ENCODE measurements around the gene ZNF462. TPM values are rescaled to one million over a fixed set of nuclear protein-coding genes. Genes with fewer than 3 reads are reported as not detected.
A peak's percentile ranks its signal among the peaks of the same experiment; 100 is the strongest.

Gene ZNF462
- total RNA-seq, 2 donors from 2014 or later, result 41.4 to 54.4 TPM

DNA sequence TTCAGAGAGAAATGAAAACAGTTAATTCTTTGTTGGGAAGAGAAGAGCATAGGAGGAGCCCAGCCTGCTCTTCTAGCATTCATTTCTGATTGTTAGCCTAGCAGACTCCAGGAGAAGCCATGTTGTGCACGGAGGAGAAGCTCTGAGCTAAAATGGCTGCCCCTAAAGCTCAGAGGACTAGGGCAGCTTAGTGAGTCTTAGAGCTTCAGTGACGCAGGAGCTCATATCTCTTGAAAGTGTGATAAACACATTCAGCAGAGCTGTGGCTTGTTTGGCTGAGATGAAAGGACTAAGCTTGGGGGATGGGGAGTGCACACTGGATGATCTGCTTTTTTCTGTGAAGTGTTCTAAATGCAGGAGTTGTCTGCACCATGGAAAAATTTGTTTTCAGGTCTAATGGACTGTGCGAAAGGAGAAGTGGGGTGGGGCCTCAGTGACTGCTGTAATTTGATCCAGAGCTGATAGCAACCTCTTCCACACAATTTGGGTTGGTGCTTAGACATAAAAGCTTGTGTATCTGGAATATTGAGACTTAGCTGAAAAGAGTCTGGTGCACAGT, 58.5 kb downstream of the ZNF462 start:
- H3K4me3 ChIP-seq, result no peak overlapping the region
- peaks cover 0 to 9% of the 10 kb centered on the region in 2 donors for H3K36me3 ChIP-seq
- no peaks in the 10 kb centered on the region for H3K9me3 ChIP-seq
- WGBS, result 45% methylated on average over 3 of the region's 3 CpGs
- intact Hi-C loops (cut with DNase I), result loop anchor here (5.0 kb wide), 1 partner anchor 59 kb away; the partner anchor contains the start of gene ZNF462
- no peak for TF ChIP-seq POLR2A (IDR thresholded peaks at IDR 0.05)
- H3K27me3 ChIP-seq (replicated peaks; ENCODE audit: insufficient read depth), result no peaks in the 10 kb centered on the region
- H3K4me1 ChIP-seq (replicated peaks), result no peaks in the 10 kb centered on the region
- peak overlapping the region in 1 of 2 donors; percentile 42 for H3K27ac ChIP-seq
- DNase-seq (ENCODE audit: low spot score), result no peak

DNA sequence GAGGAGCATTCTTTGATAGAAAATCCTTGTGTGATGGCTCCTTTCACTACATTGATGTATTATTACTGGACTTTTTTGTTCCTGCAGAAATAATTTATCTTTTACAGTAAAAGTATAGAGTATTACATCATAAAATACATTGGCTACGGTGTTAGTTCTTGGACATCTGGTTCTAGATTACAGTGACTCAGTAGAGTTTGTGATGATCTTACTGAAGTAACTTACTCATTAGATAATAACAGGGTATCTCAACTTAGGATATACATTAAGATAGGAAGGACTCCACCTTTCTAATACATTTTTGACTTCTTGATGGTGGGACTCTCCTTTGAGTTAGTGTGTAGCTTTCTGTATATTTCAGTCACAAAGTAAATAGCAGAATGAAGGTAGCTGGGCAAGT, 59.1 kb downstream of the ZNF462 start:
- intact Hi-C loops (cut with DNase I), result loop anchor here (5.0 kb wide), 1 partner anchor 60 kb away; the partner anchor contains the start of gene ZNF462
- no peak for TF ChIP-seq POLR2A (IDR thresholded peaks at IDR 0.05)
- no peaks in the 10 kb centered on the region for H3K27me3 ChIP-seq (replicated peaks; ENCODE audit: insufficient read depth)
- H3K4me3 ChIP-seq, result no peak overlapping the region
- peak overlapping the region in 1 of 2 donors; percentile 14 for H3K27ac ChIP-seq
- no peaks in the 10 kb centered on the region for H3K4me1 ChIP-seq (replicated peaks)
- WGBS, result 76% methylated on average over 1 of the region's 1 CpG
- H3K9me3 ChIP-seq, result no peaks in the 10 kb centered on the region
- no peak for DNase-seq (ENCODE audit: low spot score)
- H3K36me3 ChIP-seq, result peaks cover 0 to 9% of the 10 kb centered on the region in 2 donors

- H3K27me3 ChIP-seq (replicated peaks; ENCODE audit: insufficient read depth), result no peaks in the 10 kb centered on the region
- H3K36me3 ChIP-seq, result peaks cover 5 to 9% of the 10 kb centered on the region in 2 donors
- no peak overlapping the region for H3K27ac ChIP-seq
- H3K4me1 ChIP-seq (replicated peaks), result no peaks in the 10 kb centered on the region
- intact Hi-C loops (cut with DNase I), result no loop called here
- 95% methylated on average over 7 of the region's 7 CpGs for WGBS
- H3K4me3 ChIP-seq, result no peak overlapping the region
- DNase-seq (ENCODE audit: low spot score), result no peak
- H3K9me3 ChIP-seq, result no peaks in the 10 kb centered on the region
- TF ChIP-seq POLR2AphosphoS5 (IDR thresholded peaks at IDR 0.05), result no peak
- TF ChIP-seq CTCF (IDR thresholded peaks at IDR 0.05), result no peak
- TF ChIP-seq POLR2A (IDR thresholded peaks at IDR 0.05), result no peak
Observed at GRCh38 chr9:106925392-106925791, 62.4 kb downstream of the ZNF462 start.

- TF ChIP-seq POLR2AphosphoS5 (IDR thresholded peaks at IDR 0.05) (no peak), POLR2A (IDR thresholded peaks at IDR 0.05) (no peak), CTCF (IDR thresholded peaks at IDR 0.05) (no peak)
- intact Hi-C loops (cut with DNase I), result no loop called here
- H3K27ac ChIP-seq, result no peak overlapping the region
- H3K4me3 ChIP-seq, result no peak overlapping the region
- H3K9me3 ChIP-seq, result no peaks in the 10 kb centered on the region
- DNase-seq (ENCODE audit: low spot score), result no peak
- no peaks in the 10 kb centered on the region for H3K27me3 ChIP-seq (replicated peaks; ENCODE audit: insufficient read depth)
- peaks cover 5 to 9% of the 10 kb centered on the region in 2 donors for H3K36me3 ChIP-seq
- 90% methylated on average over 5 of the region's 5 CpGs for WGBS
- H3K4me1 ChIP-seq (replicated peaks), result no peaks in the 10 kb centered on the region
Observed at GRCh38 chr9:106927916-106928315, 65.0 kb downstream of the ZNF462 start.

DNA sequence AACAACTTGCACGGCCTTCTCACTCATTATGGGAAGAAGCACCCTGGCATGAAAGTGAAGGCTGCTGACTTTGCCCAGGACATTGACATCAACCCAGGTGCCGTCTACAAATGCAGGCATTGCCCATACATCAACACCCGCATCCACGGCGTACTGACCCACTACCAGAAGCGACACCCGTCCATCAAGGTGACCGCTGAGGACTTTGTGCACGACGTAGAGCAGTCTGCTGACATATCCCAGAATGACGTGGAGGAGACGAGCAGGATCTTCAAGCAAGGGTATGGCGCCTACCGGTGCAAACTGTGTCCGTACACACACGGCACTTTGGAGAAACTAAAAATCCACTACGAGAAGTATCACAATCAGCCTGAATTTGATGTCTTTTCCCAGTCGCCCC, 65.4 kb downstream of the ZNF462 start:
- over 99% methylated on average over 18 of the region's 18 CpGs for WGBS
- peaks cover 5 to 9% of the 10 kb centered on the region in 2 donors for H3K36me3 ChIP-seq
- no peak overlapping the region for H3K4me3 ChIP-seq

More for the DNA sequence above, 65.4 kb downstream of the ZNF462 start:
- no peak for TF ChIP-seq POLR2AphosphoS5 (IDR thresholded peaks at IDR 0.05)
- no peak for TF ChIP-seq CTCF (IDR thresholded peaks at IDR 0.05)
- TF ChIP-seq POLR2A (IDR thresholded peaks at IDR 0.05), result no peak
- no peaks in the 10 kb centered on the region for H3K27me3 ChIP-seq (replicated peaks; ENCODE audit: insufficient read depth)
- no peak overlapping the region for H3K27ac ChIP-seq
- H3K9me3 ChIP-seq, result no peaks in the 10 kb centered on the region
- no peak for DNase-seq (ENCODE audit: low spot score)
- H3K4me1 ChIP-seq (replicated peaks), result no peaks in the 10 kb centered on the region
- intact Hi-C loops (cut with DNase I), result no loop called here
